HG02623 (cell line): ENCODE results near the gene MYO1D.
A peak's percentile ranks its signal among the peaks of the same experiment; 100 is the strongest.

Experiments
- ATAC-seq: cut with Tn5 transposase; IDR thresholded peaks from one replicate; pipeline ENCODE4 v1.9.1; 2021; ENCODE audit warnings: moderate library complexity; ENCODE audit not compliant: unreplicated experiment

Gene MYO1D

GRCh38 chr17:32493976-32494513 lies 382.9 kb downstream of the MYO1D start:
- ATAC-seq: no peak

- ATAC-seq: no peak
Measured at GRCh38 chr17:32493571-32493970, 383.4 kb downstream of the MYO1D start.

- no peak for ATAC-seq
Measured at GRCh38 chr17:32492648-32493289, 384.2 kb downstream of the MYO1D start.

- no peak for ATAC-seq
Measured at GRCh38 chr17:32492264-32492589, 384.7 kb downstream of the MYO1D start.

GRCh38 chr17:32491371-32492263 lies 385.3 kb downstream of the MYO1D start:
- ATAC-seq: no peak

GRCh38 chr17:32490101-32490482 lies 386.8 kb downstream of the MYO1D start:
- no peak for ATAC-seq

- no peak for ATAC-seq
Measured at GRCh38 chr17:32489320-32490100, 387.4 kb downstream of the MYO1D start.

GRCh38 chr17:32488604-32489180 lies 388.2 kb downstream of the MYO1D start:
- no peak for ATAC-seq

GRCh38 chr17:32488177-32488542 lies 388.8 kb downstream of the MYO1D start:
- ATAC-seq: no peak

- peak; percentile 17 for ATAC-seq
Measured at GRCh38 chr17:32487473-32488176, 389.3 kb downstream of the MYO1D start.

- peak; percentile 45 for ATAC-seq
Measured at GRCh38 chr17:32486701-32487472, 390.0 kb downstream of the MYO1D start, which contains the start of gene CDK5R1. Gene CDK5R1 (plus strand): TSS chr17:32486993. CDS start chr17:32487621, 628 bp downstream.

- ATAC-seq: peak; percentile 34
Measured at GRCh38 chr17:32486111-32486700, 390.7 kb downstream of the MYO1D start.

GRCh38 chr17:32485261-32486110 lies 391.4 kb downstream of the MYO1D start:
- ATAC-seq: no peak

- ATAC-seq: no peak
Measured at GRCh38 chr17:32484628-32485027, 392.3 kb downstream of the MYO1D start.

- no peak for ATAC-seq
Measured at GRCh38 chr17:32484041-32484461, 392.9 kb downstream of the MYO1D start.

- ATAC-seq: no peak
Measured at GRCh38 chr17:32483451-32484019, 393.4 kb downstream of the MYO1D start.

GRCh38 chr17:32482568-32483320 lies 394.2 kb downstream of the MYO1D start:
- ATAC-seq: no peak
